Stimulated activated naive B cell treated with anti-CD40 and anti-IgM and Interleukin-4, amounts not matched to agents 10 μg/mL and 1 μg/mL and 100 μg/mL, for 72 hours (primary cell): Measurements from ENCODE around the gene ALOX5.
"Not testable (repeated sequence)": the region's sequence is repeated elsewhere in the genome, so short reads cannot be mapped to it uniquely, and the experiment has no call there.

ENCODE experiments used
- ATAC-seq, 2 donors: fragments of 150-1000 bp; cut with Tn5 transposase; replicated peaks; 2 replicates each; pipeline ENCODE4 v1.10.0; 2021; ENCODE audit warnings: moderate library complexity in 1 of 2
- DNase-seq: peaks from one replicate; pipeline ENCODE4 v3.0.0; 2021
- H3K27ac Mint-ChIP-seq: one replicate; pipeline ENCODE4 v1.8.0; 2022; ENCODE audit warnings: mild to moderate bottlenecking, mixed read lengths
- H3K27me3 Mint-ChIP-seq, 2 donors: one replicate each; pipeline ENCODE4 v1.8.0; 2022; ENCODE audit warnings: mixed read lengths in 2 of 2
- H3K36me3 Mint-ChIP-seq, 2 donors: one replicate each; pipeline ENCODE4 v1.8.0; 2022; ENCODE audit warnings: mixed read lengths in 2 of 2, mild to moderate bottlenecking in 1 of 2
- H3K4me1 Mint-ChIP-seq, 2 donors: one replicate each; pipeline ENCODE4 v1.8.0; 2022; ENCODE audit warnings: mixed read lengths in 2 of 2, mild to moderate bottlenecking in 1 of 2
- H3K4me3 Mint-ChIP-seq, 2 donors: one replicate each; pipeline ENCODE4 v1.8.0; 2022; ENCODE audit warnings: mild to moderate bottlenecking in 2 of 2, mixed read lengths in 2 of 2, moderate library complexity in 1 of 2
- H3K9me3 Mint-ChIP-seq, 2 donors: one replicate each; pipeline ENCODE4 v1.8.0; 2022; ENCODE audit warnings: mixed read lengths in 2 of 2, mild to moderate bottlenecking in 1 of 2

The ALOX5 gene

GRCh38 chr10:45367643-45368042 lies 6.4 kb upstream of the ALOX5 start:
- Mint-ChIP-seq H3K4me1 (peaks cover 36 to 72% of the 10 kb centered on the region in 2 donors), H3K27ac (peak overlapping the region; percentile 77)
- not testable (repeated sequence) for DNase-seq, H3K36me3 Mint-ChIP-seq, ATAC-seq, H3K4me3 Mint-ChIP-seq, H3K27me3 Mint-ChIP-seq, H3K9me3 Mint-ChIP-seq

- no peaks in the 10 kb centered on the region for H3K27me3 Mint-ChIP-seq
Measured at GRCh38 chr10:45368181-45368580, 5.8 kb upstream of the ALOX5 start.

GRCh38 chr10:45370202-45370955 lies 3.6 kb upstream of the ALOX5 start:
- H3K27ac Mint-ChIP-seq, result peak overlapping the region; percentile 7
- H3K27me3 Mint-ChIP-seq, result no peaks in the 10 kb centered on the region

More at GRCh38 chr10:45368181-45368580, 5.8 kb upstream of the ALOX5 start:
- Mint-ChIP-seq H3K9me3 (no peaks in the 10 kb centered on the region), H3K4me3 (no peak overlapping the region), H3K4me1 (peaks cover 38 to 78% of the 10 kb centered on the region in 2 donors), H3K27ac (peak overlapping the region; percentile 62), H3K36me3 (peaks cover 0 to 3% of the 10 kb centered on the region in 2 donors)
- DNase-seq (no peak), ATAC-seq (no peak)

GRCh38 chr10:45371560-45371959 lies 2.5 kb upstream of the ALOX5 start:
- Mint-ChIP-seq H3K36me3 (peaks cover 0 to 3% of the 10 kb centered on the region in 2 donors), H3K4me3 (no peak overlapping the region), H3K9me3 (no peaks in the 10 kb centered on the region), H3K27ac (no peak overlapping the region), H3K27me3 (no peaks in the 10 kb centered on the region), H3K4me1 (peaks cover 49 to 92% of the 10 kb centered on the region in 2 donors)
- no peak for DNase-seq
- no peak for ATAC-seq

More at GRCh38 chr10:45370202-45370955, 3.6 kb upstream of the ALOX5 start:
- Mint-ChIP-seq H3K9me3 (no peaks in the 10 kb centered on the region), H3K4me3 (no peak overlapping the region), H3K4me1 (peaks cover 44 to 90% of the 10 kb centered on the region in 2 donors), H3K36me3 (peaks cover 0 to 3% of the 10 kb centered on the region in 2 donors)
- ATAC-seq (no peak), DNase-seq (no peak)

- Mint-ChIP-seq H3K4me3 (peak overlapping the region; percentile 92 to 98), H3K27me3 (no peaks in the 10 kb centered on the region), H3K36me3 (peaks cover 0 to 4% of the 10 kb centered on the region in 2 donors), H3K27ac (no peak overlapping the region), H3K4me1 (peaks cover 50 to 93% of the 10 kb centered on the region in 2 donors), H3K9me3 (no peaks in the 10 kb centered on the region)
- no peak for ATAC-seq
- DNase-seq, result no peak
Measured at GRCh38 chr10:45372251-45372951, 1.6 kb upstream of the ALOX5 start.

GRCh38 chr10:45373003-45373575 lies 927 bp upstream of the ALOX5 start:
- peak overlapping the region; percentile 92 to 98 for H3K4me3 Mint-ChIP-seq
- peak overlapping the region; percentile 96 for H3K27ac Mint-ChIP-seq
- H3K27me3 Mint-ChIP-seq, result no peaks in the 10 kb centered on the region
- H3K36me3 Mint-ChIP-seq, result peaks cover 0 to 11% of the 10 kb centered on the region in 2 donors
- no peaks in the 10 kb centered on the region for H3K9me3 Mint-ChIP-seq
- peaks cover 55 to 93% of the 10 kb centered on the region in 2 donors for H3K4me1 Mint-ChIP-seq
- ATAC-seq (peak; percentile 45 to 46), DNase-seq (peak; percentile 60)

GRCh38 chr10:45374350-45375052 lies 485 bp downstream of the ALOX5 start:
- peak overlapping the region; percentile 92 to 98 for H3K4me3 Mint-ChIP-seq
- ATAC-seq, result peak; percentile 28 to 31
- DNase-seq, result peak; percentile 49
- H3K27ac Mint-ChIP-seq, result peak overlapping the region; percentile 91
- peaks cover 57 to 93% of the 10 kb centered on the region in 2 donors for H3K4me1 Mint-ChIP-seq
- H3K27me3 Mint-ChIP-seq, result no peaks in the 10 kb centered on the region
- H3K36me3 Mint-ChIP-seq, result peaks cover 4 to 17% of the 10 kb centered on the region in 2 donors
- H3K9me3 Mint-ChIP-seq, result no peaks in the 10 kb centered on the region

GRCh38 chr10:45375101-45375500 lies 1.1 kb downstream of the ALOX5 start:
- Mint-ChIP-seq H3K9me3 (no peaks in the 10 kb centered on the region), H3K27me3 (no peaks in the 10 kb centered on the region), H3K4me3 (peak overlapping the region; percentile 92 to 98), H3K4me1 (peaks cover 60 to 94% of the 10 kb centered on the region in 2 donors), H3K36me3 (peaks cover 7 to 19% of the 10 kb centered on the region in 2 donors), H3K27ac (peak overlapping the region; percentile 96)
- ATAC-seq (no peak), DNase-seq (no peak)

GRCh38 chr10:45375716-45376231 lies 1.8 kb downstream of the ALOX5 start:
- Mint-ChIP-seq H3K27ac (peak overlapping the region; percentile 96), H3K36me3 (peaks cover 7 to 19% of the 10 kb centered on the region in 2 donors), H3K27me3 (no peaks in the 10 kb centered on the region), H3K9me3 (no peaks in the 10 kb centered on the region), H3K4me3 (peak overlapping the region; percentile 92 to 98), H3K4me1 (peaks cover 54 to 91% of the 10 kb centered on the region in 2 donors)
- ATAC-seq, result peak; percentile 56 to 72
- DNase-seq, result no peak

GRCh38 chr10:45376371-45376801 lies 2.4 kb downstream of the ALOX5 start:
- peak; percentile 25 to 28 for ATAC-seq
- Mint-ChIP-seq H3K27ac (peak overlapping the region; percentile 14), H3K36me3 (peaks cover 7 to 19% of the 10 kb centered on the region in 2 donors), H3K4me3 (peak overlapping the region; percentile 13 to 98), H3K9me3 (no peaks in the 10 kb centered on the region), H3K27me3 (no peaks in the 10 kb centered on the region), H3K4me1 (peaks cover 52 to 92% of the 10 kb centered on the region in 2 donors)
- DNase-seq, result no peak

- H3K4me1 Mint-ChIP-seq, result peaks cover 50 to 91% of the 10 kb centered on the region in 2 donors
- peak overlapping the region; percentile 24 to 56 for H3K4me3 Mint-ChIP-seq
- no peak for ATAC-seq
Measured at GRCh38 chr10:45377321-45377720, 3.3 kb downstream of the ALOX5 start.

GRCh38 chr10:45377858-45378257 lies 3.8 kb downstream of the ALOX5 start:
- Mint-ChIP-seq H3K27me3 (no peaks in the 10 kb centered on the region), H3K27ac (peak overlapping the region; percentile 88), H3K4me1 (peaks cover 50 to 91% of the 10 kb centered on the region in 2 donors), H3K9me3 (no peaks in the 10 kb centered on the region), H3K36me3 (peaks cover 7 to 24% of the 10 kb centered on the region in 2 donors), H3K4me3 (peak overlapping the region; percentile 24 to 56)
- DNase-seq, result no peak
- no peak for ATAC-seq

More at GRCh38 chr10:45377321-45377720, 3.3 kb downstream of the ALOX5 start:
- DNase-seq, result no peak
- Mint-ChIP-seq H3K36me3 (peaks cover 7 to 21% of the 10 kb centered on the region in 2 donors), H3K27ac (peak overlapping the region; percentile 88), H3K9me3 (no peaks in the 10 kb centered on the region), H3K27me3 (no peaks in the 10 kb centered on the region)

- Mint-ChIP-seq H3K4me3 (peak overlapping the region; percentile 15 to 57), H3K36me3 (peaks cover 13 to 24% of the 10 kb centered on the region in 2 donors), H3K4me1 (peaks cover 44 to 85% of the 10 kb centered on the region in 2 donors), H3K27ac (peak overlapping the region; percentile 83), H3K27me3 (no peaks in the 10 kb centered on the region), H3K9me3 (no peaks in the 10 kb centered on the region)
- no peak for DNase-seq
- no peak for ATAC-seq
Measured at GRCh38 chr10:45378914-45379726, 5.1 kb downstream of the ALOX5 start.
